Measurements from ENCODE around the gene HSFX4.
"Not testable (repeated sequence)": the region's sequence is repeated elsewhere in the genome, so short reads cannot be mapped to it uniquely, and the experiment has no call there.

The HSFX4 gene
- 0 reads per million in 2 experiments for total RNA-seq

DNA sequence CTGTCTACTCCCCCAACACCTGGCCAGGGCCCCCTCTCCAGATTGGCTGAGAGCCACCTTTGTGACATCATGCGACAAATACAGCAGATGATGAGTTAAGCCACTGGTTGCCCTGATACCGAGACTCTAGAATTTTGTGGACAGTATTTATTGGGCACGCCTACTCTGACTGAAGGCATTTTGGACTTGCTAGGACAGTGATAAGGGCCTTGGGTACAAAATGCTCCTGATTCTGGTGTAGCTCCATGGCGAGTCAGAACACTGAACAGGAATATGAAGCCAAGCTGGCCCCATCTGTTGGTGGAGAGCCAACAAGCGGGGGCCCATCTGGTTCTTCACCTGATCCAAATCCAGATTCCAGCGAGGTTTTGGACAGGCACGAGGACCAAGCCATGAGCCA, at the start of gene HSFX4:
Gene HSFX4 (plus strand): TSS at position 174 of the 400 bp plus-strand sequence. CDS start 72 bp downstream, at position 246.
- not testable (repeated sequence) for DNase-seq (ENCODE audit: low read depth)

- no peak for DNase-seq (ENCODE audit: low read depth)
Measured at GRCh38 chrX:149881081-149881711, 48.2 kb upstream of the HSFX4 start, which contains the start of gene MAGEA8. Gene MAGEA8, plus strand, starts transcription at chrX:149881183. Its CDS starts 3,090 bp downstream, at chrX:149884273.

- not testable (repeated sequence) for DNase-seq (ENCODE audit: low read depth)
Measured at GRCh38 chrX:149890828-149891227, 38.5 kb upstream of the HSFX4 start.

DNA sequence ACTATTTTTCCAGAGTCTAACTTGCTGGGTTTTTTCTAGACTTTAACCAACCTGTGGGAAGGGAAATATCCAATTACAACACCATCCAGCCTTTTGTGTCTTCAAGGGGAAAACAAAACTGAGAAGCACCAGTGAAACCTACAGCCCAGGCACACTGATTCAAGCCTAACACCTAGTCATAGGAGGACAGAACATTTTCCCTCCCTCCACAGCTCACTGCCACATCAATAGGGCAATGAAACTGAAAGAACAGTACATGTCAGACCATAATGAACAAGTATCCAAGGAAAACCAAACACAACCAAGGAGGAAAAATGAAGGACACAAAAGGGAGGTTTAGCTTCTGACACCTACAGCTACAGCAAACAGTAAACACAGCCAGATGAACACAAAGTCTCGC, 30.8 kb upstream of the HSFX4 start:
- no peak for DNase-seq (ENCODE audit: low read depth)

- no peak for DNase-seq (ENCODE audit: low read depth)
Measured at GRCh38 chrX:149903889-149904748, 25.3 kb upstream of the HSFX4 start.

- DNase-seq (ENCODE audit: low read depth), result no peak
Measured at GRCh38 chrX:149908308-149908707, 21.1 kb upstream of the HSFX4 start.

DNA sequence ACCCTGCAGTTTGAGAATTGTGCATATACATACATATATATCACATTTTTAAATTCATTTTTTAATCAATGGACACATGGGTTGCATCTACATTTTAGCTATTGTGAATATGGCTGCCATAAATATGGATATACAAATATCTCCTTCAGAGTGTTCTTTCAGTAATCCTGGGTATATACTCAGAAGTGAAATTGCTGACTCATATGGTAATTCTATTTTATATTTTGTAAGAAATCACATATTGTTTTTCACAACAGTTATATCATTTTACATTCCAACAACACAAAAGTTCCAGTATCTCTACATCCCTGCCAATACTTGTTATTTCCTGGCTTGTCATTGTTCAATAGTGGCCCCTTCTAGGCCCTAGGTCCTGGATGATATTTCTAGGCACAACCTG, 20.6 kb upstream of the HSFX4 start:
- DNase-seq (ENCODE audit: low read depth), result no peak

DNA sequence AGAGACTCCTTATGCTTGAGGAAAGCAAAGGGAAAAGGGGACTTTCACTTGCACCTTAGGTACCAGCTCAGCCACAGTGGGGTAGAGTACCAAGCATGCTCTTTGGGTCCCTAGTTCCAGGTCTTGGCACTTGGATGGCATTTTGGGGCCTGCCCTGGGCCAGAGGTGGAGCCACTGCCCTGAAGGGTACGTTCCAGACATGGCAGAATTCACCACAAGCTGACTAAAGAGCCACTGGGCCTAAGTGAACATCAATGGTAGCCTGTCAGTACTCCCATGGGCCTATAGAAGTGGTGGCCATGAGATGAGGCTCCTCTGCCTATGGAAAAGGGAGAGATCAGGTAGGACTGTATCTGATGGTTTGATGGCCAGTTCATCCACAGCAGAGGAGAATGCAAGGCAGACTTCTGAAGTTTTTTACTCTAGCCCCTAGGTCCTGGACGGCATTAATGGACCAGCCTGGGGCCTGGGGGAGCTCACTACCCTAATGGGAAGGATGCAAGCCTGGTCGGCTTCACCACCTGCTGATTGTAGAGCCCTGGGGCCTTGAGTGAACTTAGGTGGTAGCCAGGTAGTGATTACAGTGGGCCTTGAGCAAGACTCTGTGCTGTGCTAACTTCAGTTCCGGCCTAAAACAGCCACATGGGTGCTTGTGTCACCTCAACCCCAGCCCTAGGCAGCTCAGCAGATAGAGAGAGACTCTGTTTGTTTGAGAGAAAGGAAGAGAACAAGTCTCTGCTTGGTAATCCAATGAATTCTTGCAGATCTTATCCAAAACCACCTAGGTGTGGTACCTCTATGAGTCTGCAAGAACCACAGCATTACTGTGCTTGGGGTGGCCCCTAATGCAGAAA, 19.8 kb upstream of the HSFX4 start:
- no peak for DNase-seq (ENCODE audit: low read depth)

GRCh38 chrX:149910178-149910695, 19.1 kb upstream of the HSFX4 start:
- DNase-seq (ENCODE audit: low read depth), result no peak

DNA sequence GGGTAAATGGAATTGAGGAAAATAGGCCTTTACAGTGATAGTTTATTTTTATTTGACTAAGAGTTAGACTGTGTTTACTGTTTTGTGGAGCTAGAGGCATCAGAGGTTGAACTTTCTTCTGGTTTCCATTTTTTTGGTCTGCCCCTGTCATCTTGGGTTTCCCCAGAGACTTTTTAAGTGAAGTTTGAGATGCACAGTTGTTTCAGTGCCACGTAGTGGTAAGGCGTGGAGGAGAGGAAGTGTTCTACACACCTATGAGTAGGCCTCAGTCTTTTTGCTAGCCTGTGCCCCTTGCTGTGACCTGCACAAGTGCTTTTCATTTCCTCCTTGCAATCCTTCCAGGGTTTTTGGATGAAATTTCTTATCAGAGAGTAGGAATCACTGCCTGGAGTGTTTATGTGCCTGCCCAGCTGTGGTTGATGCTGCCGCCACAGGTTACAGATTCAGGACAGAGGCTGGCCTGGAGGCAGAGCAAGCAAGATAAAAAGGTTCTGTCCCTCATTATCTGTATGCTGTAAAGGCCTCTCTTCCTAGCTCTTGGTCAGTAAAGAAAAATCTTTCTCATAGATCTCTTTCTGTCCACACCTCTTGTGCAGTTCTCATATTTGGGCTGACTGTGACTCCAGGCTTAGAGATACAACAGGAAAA, 12.5 kb upstream of the HSFX4 start:
- no peak for DNase-seq (ENCODE audit: low read depth)

DNA sequence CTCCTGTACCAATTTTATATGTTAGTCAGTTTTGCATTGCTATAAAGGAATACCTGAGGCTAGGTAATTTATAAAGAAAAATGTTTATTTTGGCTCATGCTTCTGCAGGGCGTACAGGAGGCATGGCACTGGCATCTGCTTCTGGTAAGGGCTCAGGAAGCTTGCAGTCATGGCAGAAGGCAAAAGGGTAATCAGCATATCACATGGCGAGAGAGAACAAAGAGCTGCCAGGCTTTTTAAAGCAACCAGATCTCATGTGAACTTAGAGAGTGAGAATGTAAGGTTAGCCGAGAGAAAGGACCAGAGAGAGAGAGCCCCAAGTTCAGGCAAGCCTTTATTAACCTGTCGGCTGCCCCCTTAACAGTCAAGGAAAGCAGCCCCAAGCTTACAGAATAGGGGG, 5.5 kb upstream of the HSFX4 start:
- DNase-seq (ENCODE audit: low read depth), result not testable (repeated sequence)

GRCh38 chrX:149924434-149924833, 4.9 kb upstream of the HSFX4 start:
- DNase-seq (ENCODE audit: low read depth), result not testable (repeated sequence)

- not testable (repeated sequence) for DNase-seq (ENCODE audit: low read depth)
Measured at GRCh38 chrX:149927245-149927963, 2.0 kb upstream of the HSFX4 start.

GRCh38 chrX:149927964-149928258, 1.5 kb upstream of the HSFX4 start:
- DNase-seq (ENCODE audit: low read depth), result not testable (repeated sequence)

DNA sequence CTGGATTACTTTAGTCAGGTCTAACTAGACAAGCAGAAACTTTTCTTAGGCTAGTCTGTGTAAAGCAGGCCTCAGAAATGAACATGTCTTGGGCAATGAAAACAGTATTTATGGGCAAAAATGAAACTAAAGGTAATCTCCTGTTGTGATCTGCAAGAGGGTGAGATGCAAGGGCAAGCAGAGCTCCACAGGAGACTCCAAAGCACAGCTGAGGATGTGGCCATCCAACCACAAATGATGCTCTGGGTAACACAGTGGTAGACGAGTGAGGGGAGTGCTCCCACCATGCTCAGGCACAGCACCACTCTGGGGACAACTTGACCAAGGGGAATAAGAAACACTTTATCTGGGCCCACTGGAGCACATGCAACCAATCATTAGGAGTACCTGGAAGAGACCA, 738 bp upstream of the HSFX4 start:
- not testable (repeated sequence) for DNase-seq (ENCODE audit: low read depth)

GRCh38 chrX:149931355-149931754, 2.0 kb downstream of the HSFX4 start:
- DNase-seq (ENCODE audit: low read depth), result not testable (repeated sequence)

DNA sequence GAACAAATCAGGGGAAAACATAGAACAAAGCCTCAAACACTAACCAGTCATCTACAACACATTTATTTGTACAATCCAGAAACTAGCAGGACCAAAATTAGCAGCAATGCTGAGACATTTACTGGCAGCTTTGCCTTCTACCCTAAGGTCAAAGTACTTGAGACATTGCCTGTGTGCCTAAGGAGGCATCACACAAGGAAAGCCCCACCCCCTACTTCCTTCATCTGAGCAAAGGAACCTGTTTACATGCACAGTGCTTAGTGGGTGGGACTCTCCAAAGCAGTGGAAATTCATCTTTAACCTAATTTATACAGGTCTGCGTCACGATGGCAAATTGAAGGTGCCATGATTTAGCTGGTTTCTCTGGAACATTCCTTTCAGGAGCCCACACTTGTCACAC, 2.8 kb downstream of the HSFX4 start:
- DNase-seq (ENCODE audit: low read depth), result not testable (repeated sequence)

GRCh38 chrX:149932970-149933369, 3.6 kb downstream of the HSFX4 start:
- DNase-seq (ENCODE audit: low read depth), result not testable (repeated sequence)

DNA sequence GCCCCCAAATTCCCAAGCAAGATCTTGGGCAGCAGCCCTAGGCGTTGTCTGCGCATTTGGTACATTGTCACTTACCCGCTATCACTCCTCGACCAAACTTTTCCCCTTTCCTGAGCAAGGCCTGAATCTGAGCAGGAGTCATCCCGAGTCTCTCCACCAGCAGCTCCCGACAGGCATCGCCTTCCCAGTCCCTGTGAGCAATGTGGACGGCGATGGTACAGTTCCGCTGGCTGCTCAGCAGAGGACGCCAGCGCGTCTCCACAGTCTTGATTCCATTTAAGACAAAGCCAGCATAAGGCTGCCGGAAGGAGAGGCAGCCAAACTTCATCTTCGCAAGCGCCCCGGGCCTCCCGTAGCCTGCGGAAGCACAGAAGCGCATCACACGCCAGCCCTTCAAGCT, 4.2 kb downstream of the HSFX4 start:
- not testable (repeated sequence) for DNase-seq (ENCODE audit: low read depth)

DNA sequence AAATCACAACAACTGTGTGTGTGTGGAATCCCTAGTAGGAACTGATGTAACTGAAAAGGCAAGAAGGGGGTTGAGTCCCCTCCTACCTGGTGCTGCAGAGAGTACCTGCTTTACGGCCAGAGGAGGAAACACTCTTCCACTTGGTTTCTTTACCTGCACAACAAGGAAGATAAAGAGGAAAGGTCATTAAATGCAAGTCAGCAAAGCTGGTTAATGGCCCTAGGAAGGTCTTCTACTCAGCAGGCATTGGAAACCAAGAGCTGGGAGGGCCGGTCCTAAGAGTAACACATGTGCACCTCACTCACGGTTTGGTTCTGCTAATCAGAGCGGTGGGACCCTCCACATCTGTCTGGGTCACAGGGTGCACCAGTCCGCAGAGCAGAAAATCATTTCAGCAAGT, 8.0 kb downstream of the HSFX4 start:
- DNase-seq (ENCODE audit: low read depth), result not testable (repeated sequence)

Measured in T follicular helper cell (primary cell).